ENCODE measurements around the gene RECQL5. TPM values are rescaled to one million over a fixed set of nuclear protein-coding genes. Genes with fewer than 3 reads are reported as not detected.

The RECQL5 gene
- total RNA-seq, 2 donors from 2014 or later: 54.3 TPM

- no peak overlapping the region for H3K9ac ChIP-seq (ENCODE audit: extremely low read depth, low read length, poor library complexity, severe bottlenecking)
- no peak overlapping the region for H3K4me3 Mint-ChIP-seq
- no peaks in the 10 kb centered on the region for H3K9me3 Mint-ChIP-seq
- H3K27me3 ChIP-seq (ENCODE audit: control insufficient read depth, insufficient read depth, low read length, poor library complexity, severe bottlenecking): no peaks in the 10 kb centered on the region
- H3K27ac ChIP-seq (ENCODE audit: low read depth, low read length): no peak overlapping the region
- H3K27ac Mint-ChIP-seq: no peak overlapping the region
- no peaks in the 10 kb centered on the region for H3K27me3 Mint-ChIP-seq (ENCODE audit: insufficient read depth)
- no peaks in the 10 kb centered on the region for H3K4me1 ChIP-seq (ENCODE audit: control insufficient read depth, insufficient read depth, low read length)
- H3K4me3 ChIP-seq (ENCODE audit: low read length): no peak overlapping the region
- peaks cover 61% of the 10 kb centered on the region for H3K36me3 ChIP-seq (ENCODE audit: control insufficient read depth, insufficient read depth, low read length)
- no peaks in the 10 kb centered on the region for H3K4me1 Mint-ChIP-seq
- no peaks in the 10 kb centered on the region for H3K9me3 ChIP-seq (ENCODE audit: control insufficient read depth, low read length)
- peak; percentile 92 for DNase-seq
- WGBS, 2 experiments (ENCODE audit: insufficient coverage in 1 of 2, insufficient read length in 1 of 2): 71% methylated on average over 5 of the region's 6 CpGs; no CpG with 5 or more reads in 1 of the 2 experiments
- TF ChIP-seq CTCF (conservative IDR thresholded peaks at IDR 0.05): peak; percentile 91
- peaks cover 57% of the 10 kb centered on the region for H3K36me3 Mint-ChIP-seq (ENCODE audit: low read depth)
Measured at GRCh38 chr17:75652934-75653549, 13.9 kb downstream of the RECQL5 start.

DNA sequence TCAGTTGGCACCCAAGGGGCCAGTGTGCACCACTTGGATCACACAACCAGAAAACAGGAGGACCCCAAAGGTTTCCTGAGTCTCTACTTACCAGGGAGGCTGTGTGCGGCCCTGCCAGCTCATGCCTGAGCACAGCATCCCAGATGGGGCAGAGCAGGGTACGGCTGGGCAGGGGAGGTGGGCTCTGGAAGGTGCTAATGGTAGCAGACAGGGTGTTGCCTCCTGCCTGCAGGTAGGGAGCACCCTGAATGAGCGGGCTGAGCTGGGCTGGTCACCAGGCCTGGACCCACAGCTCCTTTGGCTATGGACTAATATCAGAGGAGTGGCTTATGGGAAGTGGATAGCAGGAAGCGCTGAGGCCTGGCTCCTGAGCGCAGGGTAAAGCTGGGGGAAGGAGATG is 14.6 kb downstream of the RECQL5 start:
- no peaks in the 10 kb centered on the region for H3K4me1 ChIP-seq (ENCODE audit: control insufficient read depth, insufficient read depth, low read length)
- no peak overlapping the region for H3K9ac ChIP-seq (ENCODE audit: extremely low read depth, low read length, poor library complexity, severe bottlenecking)
- Mint-ChIP-seq H3K9me3 (no peaks in the 10 kb centered on the region), H3K36me3 (ENCODE audit: low read depth) (peaks cover 60% of the 10 kb centered on the region), H3K4me1 (no peaks in the 10 kb centered on the region), H3K4me3 (no peak overlapping the region), H3K27me3 (ENCODE audit: insufficient read depth) (no peaks in the 10 kb centered on the region), H3K27ac (no peak overlapping the region)
- 89 to 91% methylated on average over 1 to 5 of the region's 5 CpGs for WGBS, 2 experiments (ENCODE audit: insufficient coverage in 1 of 2, insufficient read length in 1 of 2)
- no peak for TF ChIP-seq CTCF (conservative IDR thresholded peaks at IDR 0.05)
- no peak overlapping the region for H3K27ac ChIP-seq (ENCODE audit: low read depth, low read length)
- H3K36me3 ChIP-seq (ENCODE audit: control insufficient read depth, insufficient read depth, low read length): peaks cover 58% of the 10 kb centered on the region
- H3K27me3 ChIP-seq (ENCODE audit: control insufficient read depth, insufficient read depth, low read length, poor library complexity, severe bottlenecking): no peaks in the 10 kb centered on the region
- H3K4me3 ChIP-seq (ENCODE audit: low read length): no peak overlapping the region
- no peaks in the 10 kb centered on the region for H3K9me3 ChIP-seq (ENCODE audit: control insufficient read depth, low read length)
- no peak for DNase-seq

- TF ChIP-seq CTCF (conservative IDR thresholded peaks at IDR 0.05): no peak
- peaks cover 49% of the 10 kb centered on the region for H3K36me3 Mint-ChIP-seq (ENCODE audit: low read depth)
- DNase-seq: peak; percentile 18
- H3K27ac Mint-ChIP-seq: no peak overlapping the region
- Histone ChIP-seq H3K4me3 (ENCODE audit: low read length) (no peak overlapping the region), H3K27me3 (ENCODE audit: control insufficient read depth, insufficient read depth, low read length, poor library complexity, severe bottlenecking) (no peaks in the 10 kb centered on the region), H3K9ac (ENCODE audit: extremely low read depth, low read length, poor library complexity, severe bottlenecking) (no peak overlapping the region), H3K9me3 (ENCODE audit: control insufficient read depth, low read length) (no peaks in the 10 kb centered on the region), H3K27ac (ENCODE audit: low read depth, low read length) (no peak overlapping the region), H3K36me3 (ENCODE audit: control insufficient read depth, insufficient read depth, low read length) (peaks cover 53% of the 10 kb centered on the region), H3K4me1 (ENCODE audit: control insufficient read depth, insufficient read depth, low read length) (peaks cover 9% of the 10 kb centered on the region)
- H3K4me3 Mint-ChIP-seq: no peak overlapping the region
- peaks cover 8% of the 10 kb centered on the region for H3K4me1 Mint-ChIP-seq
- no peaks in the 10 kb centered on the region for H3K27me3 Mint-ChIP-seq (ENCODE audit: insufficient read depth)
- WGBS, 2 experiments (ENCODE audit: insufficient coverage in 1 of 2, insufficient read length in 1 of 2): 90 to 95% methylated on average over 7 of the region's 7 CpGs
- no peaks in the 10 kb centered on the region for H3K9me3 Mint-ChIP-seq
Measured at GRCh38 chr17:75650874-75651273, 16.1 kb downstream of the RECQL5 start.
